GM21526 (cell line): ENCODE data around the gene MAPKAP1.
"Not testable (repeated sequence)": the region's sequence is repeated elsewhere in the genome, so short reads cannot be mapped to it uniquely, and the experiment has no call there.

Experiments used
- ATAC-seq: cut with Tn5 transposase; IDR thresholded peaks from one replicate; pipeline ENCODE4 v1.9.1; 2021; ENCODE audit warnings: moderate library complexity; ENCODE audit not compliant: unreplicated experiment, low FRiP score

MAPKAP1 gene

GRCh38 chr9:125405938-125406809 lies 300.8 kb downstream of the MAPKAP1 start:
- ATAC-seq: no peak

GRCh38 chr9:125404733-125405132 lies 302.3 kb downstream of the MAPKAP1 start:
- no peak for ATAC-seq

GRCh38 chr9:125400725-125401716 lies 306.0 kb downstream of the MAPKAP1 start:
- no peak for ATAC-seq

- not testable (repeated sequence) for ATAC-seq
These were observed 306.8 kb downstream of the MAPKAP1 start for GRCh38 chr9:125400232-125400631.

- ATAC-seq: no peak
These were observed 307.3 kb downstream of the MAPKAP1 start for GRCh38 chr9:125399666-125400065.

GRCh38 chr9:125399165-125399564 lies 307.8 kb downstream of the MAPKAP1 start:
- ATAC-seq: no peak

- ATAC-seq: no peak
These were observed 308.8 kb downstream of the MAPKAP1 start for GRCh38 chr9:125398243-125398642.

- ATAC-seq: no peak
These were observed 309.3 kb downstream of the MAPKAP1 start for GRCh38 chr9:125397736-125398135.

GRCh38 chr9:125396799-125397198 lies 310.2 kb downstream of the MAPKAP1 start:
- no peak for ATAC-seq

- ATAC-seq: no peak
These were observed 313.6 kb downstream of the MAPKAP1 start for GRCh38 chr9:125393426-125393825.

GRCh38 chr9:125391704-125392103 lies 315.3 kb downstream of the MAPKAP1 start:
- no peak for ATAC-seq

GRCh38 chr9:125388978-125389377 lies 318.0 kb downstream of the MAPKAP1 start:
- no peak for ATAC-seq

- ATAC-seq: no peak
These were observed 319.0 kb downstream of the MAPKAP1 start for GRCh38 chr9:125387861-125388524.
